Inflammatory macrophage treated with lipopolysaccharide for 4 hours (primary cell): ENCODE results near the gene WWP2.

Experiments used
- DNase-seq: peaks from one replicate; pipeline ENCODE4 v3.0.0-alpha.2; 2020

The WWP2 gene

DNA sequence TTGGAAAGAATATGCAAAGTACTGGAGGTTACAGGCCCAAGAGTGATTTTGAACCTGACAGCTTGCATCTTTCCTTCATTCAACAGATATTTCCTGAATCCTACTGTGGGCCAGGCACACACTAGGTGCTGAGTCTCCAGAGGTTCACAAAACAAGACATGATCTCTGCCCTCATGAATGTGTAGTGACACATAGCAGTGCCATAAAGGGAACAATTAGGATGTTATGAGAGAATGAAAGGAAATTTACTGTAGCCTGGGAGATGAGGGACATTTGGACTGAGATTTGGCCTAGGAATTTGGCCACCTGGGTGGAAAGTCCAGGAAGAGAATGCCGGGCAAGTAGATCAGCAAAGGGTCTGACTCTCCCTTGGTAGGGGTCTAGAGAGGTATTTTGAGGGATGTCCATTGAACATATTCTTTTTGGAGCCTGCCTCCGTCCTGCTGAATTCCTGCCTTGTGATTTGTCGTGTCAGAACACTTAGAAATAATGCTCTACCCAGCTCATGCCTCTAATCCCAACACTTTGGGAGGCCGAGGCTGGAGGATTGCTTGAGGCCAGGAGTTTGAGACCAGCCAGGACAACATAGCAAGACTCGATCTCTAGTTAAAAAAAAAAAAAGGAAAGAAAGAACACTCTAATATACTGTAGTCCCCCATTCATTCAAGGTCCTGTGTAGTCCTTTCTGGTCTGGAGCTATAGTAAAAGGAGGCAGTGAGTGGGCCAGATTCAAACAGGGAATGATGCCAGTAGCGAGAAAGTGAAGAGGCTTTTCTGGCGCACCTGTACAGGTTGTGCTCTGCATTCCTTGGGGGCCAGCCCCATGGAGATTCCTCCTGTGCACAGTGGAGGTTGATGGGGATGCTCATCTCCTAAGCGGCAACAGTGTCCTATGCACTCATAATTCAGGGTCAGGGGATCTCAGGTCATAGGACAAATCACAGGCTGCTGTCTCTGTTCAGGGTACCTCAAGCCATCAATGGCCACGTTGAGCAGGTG, 98.4 kb downstream of the WWP2 start:
- DNase-seq = no peak

DNA sequence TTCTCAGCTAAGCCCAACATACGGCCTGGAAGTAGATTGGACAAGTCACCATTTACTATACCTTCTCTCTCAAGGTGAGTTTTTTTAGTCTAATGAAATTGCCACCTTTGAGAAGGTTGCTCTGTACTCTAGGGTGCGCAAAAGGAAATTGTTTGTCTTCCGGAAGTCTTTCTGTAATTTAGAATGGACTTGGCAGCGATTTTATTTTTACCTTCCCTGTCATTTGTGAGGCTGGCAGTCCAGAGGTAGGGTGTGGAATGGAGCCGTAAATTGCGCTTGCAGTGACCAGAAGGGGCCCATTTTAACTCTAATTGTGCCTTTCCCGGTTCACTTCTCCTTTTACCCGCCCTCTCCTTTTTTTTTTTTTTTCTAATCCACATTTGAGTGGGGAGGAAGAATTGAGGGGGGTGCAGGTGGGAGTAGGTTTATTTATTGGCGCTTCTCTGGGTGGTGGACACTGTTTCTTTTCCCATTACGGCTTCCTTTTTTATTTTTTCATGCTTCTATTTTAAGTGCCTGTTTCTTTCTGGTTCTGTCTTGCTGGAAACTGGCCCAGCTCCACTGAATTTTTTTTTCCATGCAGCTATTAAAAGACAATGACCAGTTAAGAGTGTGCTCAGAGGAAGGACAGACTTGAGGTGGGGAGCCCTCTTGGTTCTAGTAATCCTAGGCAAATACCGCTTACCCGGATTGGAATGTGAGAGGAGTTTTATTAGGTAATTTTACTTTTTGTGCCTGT, 99.3 kb downstream of the WWP2 start:
- no peak for DNase-seq

DNA sequence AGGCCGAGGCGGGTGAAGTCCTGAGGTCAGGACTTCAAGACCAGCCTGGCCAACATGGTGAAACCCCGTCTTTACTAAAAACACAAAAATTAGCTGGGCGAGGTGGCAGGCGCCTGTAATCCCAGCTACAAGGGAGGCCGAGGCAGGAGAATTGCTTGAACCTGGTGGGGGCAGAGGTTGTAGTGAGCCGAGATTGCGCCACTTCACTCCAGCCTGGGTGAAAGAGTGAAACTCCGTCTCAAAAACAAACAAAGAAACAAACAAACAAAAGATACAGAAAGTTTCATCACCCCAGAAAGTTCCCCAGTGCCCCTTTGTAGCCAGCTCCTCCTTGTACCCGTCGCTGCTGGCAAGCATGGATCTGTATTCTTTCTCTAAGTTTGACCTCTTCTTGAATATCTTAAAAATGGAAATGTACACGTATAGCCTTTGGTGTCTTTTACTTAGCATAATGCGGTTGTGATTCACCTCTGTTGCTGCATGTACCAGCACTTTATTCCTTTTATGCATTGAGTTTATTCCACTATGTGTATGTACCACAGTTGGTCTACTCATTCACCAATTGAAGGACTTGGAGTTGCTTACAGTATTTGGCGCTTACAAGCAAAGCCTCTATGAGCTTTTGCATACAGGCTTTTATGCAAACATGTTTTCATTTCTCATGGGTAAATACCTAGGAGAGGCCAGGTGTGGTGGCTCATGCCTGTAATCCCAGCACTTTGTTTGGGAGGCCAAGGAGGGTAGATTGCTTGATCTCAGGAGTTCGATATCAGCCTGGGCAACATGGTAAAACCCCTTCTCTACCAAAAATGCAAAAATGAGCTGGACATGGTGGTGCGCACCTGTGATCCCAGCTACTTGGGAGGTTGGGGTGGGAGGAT, 101.5 kb downstream of the WWP2 start:
- DNase-seq = no peak

GRCh38 chr16:69865701-69866100, 103.6 kb downstream of the WWP2 start:
- DNase-seq = no peak

DNA sequence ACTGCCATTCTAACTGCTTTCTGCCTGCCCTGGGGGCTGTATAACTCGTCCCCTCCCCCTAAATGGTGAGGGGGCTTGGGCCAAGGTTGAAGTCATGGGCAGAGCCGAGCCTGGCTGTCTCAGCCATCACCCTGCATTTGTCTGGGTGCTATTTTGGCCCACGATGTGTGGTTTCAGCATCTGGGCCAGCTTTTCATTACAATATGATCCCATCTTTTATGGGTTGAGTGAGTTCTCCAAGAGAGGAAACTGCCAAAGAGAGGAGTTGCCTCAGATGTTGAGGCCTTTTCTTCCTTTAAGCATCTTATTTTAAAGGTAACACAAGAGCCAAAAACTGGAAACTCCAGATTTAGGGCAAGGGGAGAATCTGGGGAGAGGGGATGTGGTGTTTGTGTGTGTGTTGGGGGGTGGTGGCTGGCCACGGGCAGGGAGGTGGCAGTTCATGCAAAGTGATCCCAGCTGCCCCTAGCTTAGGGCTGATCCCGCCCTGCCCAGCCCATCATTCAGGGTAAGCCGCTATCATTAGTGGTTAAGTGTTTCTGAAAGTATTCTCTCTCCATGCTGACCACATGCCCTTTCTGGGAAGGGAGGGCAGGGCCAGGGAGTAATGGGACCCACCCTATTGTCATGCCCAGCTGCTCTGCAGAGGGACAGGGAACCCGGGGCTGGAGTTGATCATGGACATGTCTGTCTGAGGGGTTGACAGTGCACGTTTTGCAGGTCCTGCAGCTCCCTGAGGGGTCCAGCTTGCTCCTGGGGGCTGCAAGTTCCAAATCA, 105.8 kb downstream of the WWP2 start:
- no peak for DNase-seq

GRCh38 chr16:69870761-69871160, 108.6 kb downstream of the WWP2 start:
- no peak for DNase-seq

GRCh38 chr16:69871708-69872107, 109.6 kb downstream of the WWP2 start:
- no peak for DNase-seq

GRCh38 chr16:69872888-69873287, 110.8 kb downstream of the WWP2 start:
- no peak for DNase-seq

- no peak for DNase-seq
These were observed 111.7 kb downstream of the WWP2 start for GRCh38 chr16:69873783-69874182.

GRCh38 chr16:69874271-69874670, 112.1 kb downstream of the WWP2 start:
- no peak for DNase-seq

DNA sequence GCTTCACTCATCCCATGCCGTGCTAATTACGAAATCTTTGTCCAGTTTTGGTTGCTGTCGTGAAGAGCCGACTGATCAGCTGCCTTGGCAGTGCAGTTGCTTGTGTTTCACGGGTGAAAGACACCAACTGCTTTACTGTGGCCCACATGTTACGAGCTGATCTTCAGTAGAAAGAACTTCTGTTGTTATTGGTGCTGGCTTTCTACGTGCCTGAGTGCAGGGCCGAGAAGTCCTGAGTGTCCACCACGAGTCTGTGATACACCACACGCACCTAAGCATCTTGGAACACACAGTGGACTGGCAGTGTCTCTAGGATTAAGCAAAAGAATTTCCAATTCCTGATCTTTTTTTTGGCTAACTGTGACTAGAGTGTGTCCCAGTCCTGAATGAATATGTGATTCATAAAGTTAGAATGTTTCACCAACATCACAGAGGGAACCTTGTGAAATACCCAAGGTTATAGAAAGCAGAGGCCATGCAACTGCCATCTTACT, 118.6 kb downstream of the WWP2 start:
- no peak for DNase-seq

- DNase-seq = no peak
These were observed 119.0 kb downstream of the WWP2 start for GRCh38 chr16:69881141-69881540.

DNA sequence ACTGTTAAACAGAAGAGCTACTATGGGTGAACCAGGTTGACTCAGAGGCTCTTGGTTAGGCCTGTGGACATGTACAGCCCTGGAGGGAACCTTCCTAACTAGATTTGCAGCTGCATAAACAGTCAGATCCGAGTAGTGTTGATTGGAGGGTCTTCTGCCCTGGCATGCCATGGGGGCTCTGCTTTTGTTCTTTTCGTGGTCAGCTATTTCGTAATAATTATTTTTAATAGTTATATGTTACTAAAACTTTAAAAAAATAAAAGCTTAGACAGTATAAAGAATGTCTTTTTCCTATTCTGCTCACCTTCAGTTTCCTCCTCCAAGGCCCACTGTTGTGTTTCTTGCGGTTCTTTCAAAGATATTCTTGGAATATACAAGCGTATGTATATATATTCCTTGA, 121.6 kb downstream of the WWP2 start:
- no peak for DNase-seq

DNA sequence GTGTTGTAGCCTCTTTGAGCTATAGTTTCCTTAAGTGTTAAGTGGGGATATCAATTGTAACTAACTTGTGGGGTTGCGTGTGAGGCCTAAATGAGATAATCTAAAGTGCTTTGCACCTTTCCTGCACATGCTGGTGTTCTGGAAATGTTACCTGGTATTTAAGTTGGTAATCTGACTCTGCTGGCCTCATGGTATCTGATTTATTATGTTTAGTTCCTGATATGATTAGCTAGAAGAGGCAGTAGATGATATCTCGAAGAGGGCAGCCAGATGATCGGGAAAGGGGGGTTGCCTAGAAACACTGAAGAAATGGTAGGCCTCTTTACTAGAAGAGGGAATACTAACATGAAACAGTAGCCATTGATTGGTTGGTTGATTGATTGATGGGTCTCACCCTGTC, 123.6 kb downstream of the WWP2 start:
- DNase-seq = no peak

DNA sequence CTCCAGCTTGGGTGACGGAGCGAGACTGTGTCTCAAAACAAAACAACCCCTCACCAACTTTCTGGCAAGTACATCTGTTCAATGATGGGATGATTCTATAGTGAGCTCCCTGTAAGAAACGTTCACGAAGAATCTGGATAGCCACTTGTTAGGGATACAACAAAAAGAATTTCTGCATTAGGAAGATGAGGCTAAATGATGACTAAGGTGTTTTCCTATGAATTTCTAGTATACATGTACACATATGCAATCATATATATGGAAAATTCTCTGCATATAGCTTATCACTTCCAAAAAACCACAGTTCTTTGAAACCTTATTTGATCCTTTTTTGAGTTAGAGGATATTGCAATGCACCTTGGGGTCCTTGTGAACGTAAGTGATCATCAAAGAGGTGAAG, 124.6 kb downstream of the WWP2 start:
- no peak for DNase-seq

- DNase-seq = no peak
These were observed 126.0 kb downstream of the WWP2 start for GRCh38 chr16:69888005-69888590.

DNA sequence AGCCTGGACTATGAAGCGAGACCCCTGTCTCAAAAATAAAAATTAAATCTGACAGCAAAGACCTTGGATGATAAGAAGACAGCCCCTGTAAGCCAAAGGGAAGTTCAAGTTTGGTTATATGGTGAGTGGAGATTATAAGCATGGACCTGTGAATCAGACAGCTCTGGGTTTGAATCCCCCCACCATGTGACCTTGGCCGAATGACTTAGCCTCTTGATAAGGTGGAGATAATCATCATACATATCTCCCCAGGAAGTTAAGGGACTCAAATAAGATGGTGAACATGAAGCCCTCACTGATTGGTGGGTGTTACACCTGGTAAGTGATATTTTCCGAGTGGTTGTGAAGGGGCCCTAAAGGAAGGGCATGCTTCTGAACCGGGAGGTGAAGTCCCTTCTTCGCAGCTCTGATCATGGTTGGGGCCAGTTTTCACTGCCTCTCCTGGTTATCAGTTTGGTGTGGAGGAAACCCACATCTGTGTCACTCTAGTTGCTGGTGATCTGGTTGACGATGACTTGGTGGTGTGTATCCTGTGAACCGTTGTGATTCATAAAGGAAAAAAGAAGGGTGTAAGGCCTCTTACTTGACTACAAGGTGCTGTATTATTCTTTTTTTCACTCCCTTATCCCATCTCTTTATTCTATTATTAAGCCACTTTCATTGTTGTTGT, 127.3 kb downstream of the WWP2 start:
- DNase-seq = no peak

- no peak for DNase-seq
These were observed 128.2 kb downstream of the WWP2 start for GRCh38 chr16:69890114-69890891.

GRCh38 chr16:69890892-69891282, 128.8 kb downstream of the WWP2 start:
- no peak for DNase-seq

DNA sequence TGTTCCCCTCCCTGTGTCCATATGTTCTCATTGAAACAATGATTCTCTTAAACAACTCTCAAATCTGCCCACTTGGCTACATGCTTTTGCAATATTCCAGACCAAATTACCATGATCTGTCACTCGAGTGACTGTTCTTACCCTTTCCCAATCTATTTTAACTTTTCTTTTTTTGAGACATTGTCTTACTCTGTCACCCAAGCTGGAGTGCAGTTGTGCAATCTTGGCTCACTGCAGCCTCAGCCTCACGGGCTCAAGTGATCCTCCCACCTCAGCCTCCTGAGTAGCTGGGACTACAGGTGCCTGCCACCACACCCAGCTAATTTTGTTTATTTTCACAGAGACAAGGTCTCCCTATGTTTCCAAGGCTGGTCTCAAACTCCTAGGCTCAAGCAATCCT, 130.2 kb downstream of the WWP2 start:
- DNase-seq = no peak
